Lung (tissue), 12 donors: ENCODE measurements around the gene FBXO9. TPM values are rescaled to one million over a fixed set of nuclear protein-coding genes. Genes with fewer than 3 reads are reported as not detected.
"Not testable (repeated sequence)": the region's sequence is repeated elsewhere in the genome, so short reads cannot be mapped to it uniquely, and the experiment has no call there.

Experiments used
- ATAC-seq: fragments of 200-7000 bp; cut with Tn5 transposase; one replicate; pipeline ENCODE4 v1.9.1; 2020; ENCODE audit warnings: moderate number of reproducible peaks; ENCODE audit not compliant: insufficient read depth, low FRiP score
- DNase-seq, 3 donors: peaks; one replicate each; pipeline ENCODE4 v3.0.0-alpha.2; 2013 to 2017
- H3K27ac ChIP-seq, 2 donors: one replicate each; pipeline ENCODE4 v1.5.1; 2013; ENCODE audit warnings: mild to moderate bottlenecking in 2 of 2, moderate library complexity in 2 of 2, control low read depth in 1 of 2, inconsistent platforms in 1 of 2, low read depth in 1 of 2, low read length in 1 of 2
- H3K27me3 ChIP-seq, 3 donors: one replicate each; pipeline ENCODE4 v1.5.1; 2013; ENCODE audit warnings: low read length in 2 of 3; ENCODE audit not compliant: control insufficient read depth in 3 of 3, insufficient read depth in 3 of 3
- H3K36me3 ChIP-seq, 4 donors: one replicate each; pipeline ENCODE4 v1.5.1; 2013; ENCODE audit warnings: low read length in 4 of 4, mild to moderate bottlenecking in 1 of 4, moderate library complexity in 1 of 4; ENCODE audit not compliant: control insufficient read depth in 4 of 4, insufficient read depth in 4 of 4
- H3K4me1 ChIP-seq, 5 donors: one replicate each; pipeline ENCODE4 v1.5.1; 2013; ENCODE audit warnings: low read length in 5 of 5, mild to moderate bottlenecking in 2 of 5, moderate library complexity in 1 of 5; ENCODE audit not compliant: control insufficient read depth in 5 of 5, insufficient read depth in 5 of 5
- H3K4me3 ChIP-seq: one replicate; pipeline ENCODE4 v1.5.1; 2013; ENCODE audit warnings: mild to moderate bottlenecking, control low read depth, moderate library complexity
- H3K9ac ChIP-seq, 2 donors: one replicate each; pipeline ENCODE4 v1.5.1; 2013; ENCODE audit warnings: low read length in 2 of 2, control low read depth in 1 of 2; ENCODE audit not compliant: insufficient read depth in 1 of 2
- H3K9me3 ChIP-seq, 4 donors: one replicate each; pipeline ENCODE4 v1.5.1; 2013; ENCODE audit warnings: low read length in 3 of 4, mild to moderate bottlenecking in 1 of 4, moderate library complexity in 1 of 4; ENCODE audit not compliant: control insufficient read depth in 4 of 4, insufficient read depth in 3 of 4
- WGBS, 2 donors: extraction: QIAGEN DNeasy Blood & Tissue Kit; methylation state at CpG; one replicate each; pipeline ENCODE4 v1.1.7; 2013; 5-methylcytosine and 5-hydroxymethylcytosine counted together
- polyA plus RNA-seq, 2 donors: library from polyadenylated mRNA; stranded (reverse); fragments of 200-250 nt; gene quantifications; one replicate each; pipeline ENCODE4 v1.2.1, GENCODE V29; 2013
- total RNA-seq, 2 donors: library from RNA; depleted of rRNA in 1 of 2; stranded (reverse); fragments of >200 nt in 1 of 2; gene quantifications; one replicate each; pipeline ENCODE4 v1.2.1, GENCODE V29; 2014 to 2021
- TF ChIP-seq, protein P1 (sequence below): IDR thresholded peaks from 2 replicates; pipeline ENCODE4 v1.5.1; 2012; ENCODE audit warnings: mild to moderate bottlenecking; ENCODE audit errors: control extremely low read depth, extremely low read depth
- donor health status: control.
- donor health status: control.
- donor health status: Bipolar disorder and iron deficiency.
- donor health status: healthy.
- donor health status: DM: yes; HTN: yes; CAD: no.

FBXO9 gene
- total and polyA plus RNA-seq, 4 donors: 26.0 to 117 (median 70.7) TPM

DNA sequence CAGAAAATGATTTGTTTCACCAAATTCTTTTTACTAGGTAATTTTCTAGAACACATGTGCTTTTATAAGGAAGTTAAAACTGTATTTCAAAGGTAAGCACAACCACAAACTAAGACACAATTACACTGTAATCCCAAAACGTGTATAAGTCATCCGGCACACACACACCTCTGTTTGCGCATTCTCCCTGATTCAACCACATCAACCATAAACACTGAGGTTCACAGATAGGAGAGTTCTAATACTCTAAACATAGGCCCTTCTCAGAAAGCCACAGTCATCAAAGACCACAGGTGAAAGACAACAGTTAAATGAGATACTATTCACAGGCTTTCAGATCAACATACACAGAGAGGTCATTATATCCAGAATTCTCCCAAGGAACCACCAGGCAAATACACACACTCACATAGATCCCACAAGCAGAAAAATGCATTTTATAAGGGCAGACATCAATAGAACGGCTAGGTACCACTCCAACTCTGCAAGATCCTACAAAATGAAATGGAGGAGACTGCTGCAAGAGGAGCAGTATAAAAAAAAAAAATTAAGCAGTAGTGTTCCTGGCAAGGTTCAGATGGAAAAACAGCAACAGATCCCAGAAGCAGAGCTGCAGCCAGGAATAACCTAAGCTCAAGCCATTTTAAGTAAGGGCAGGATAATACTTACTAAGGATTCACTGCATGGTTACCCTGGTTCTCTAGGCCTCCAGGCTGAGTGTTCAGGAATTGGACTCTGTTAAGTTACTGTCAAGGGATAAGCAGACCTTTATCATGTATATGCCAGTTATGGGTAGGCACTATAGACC is 6.6 kb upstream of the FBXO9 start:
- Histone ChIP-seq H3K9me3 (no peaks in the 10 kb centered on the region), H3K4me1 (peaks cover 6 to 37% (median 21%) of the 10 kb centered on the region in 5 donors), H3K9ac (no peak overlapping the region), H3K36me3 (peaks cover 0 to 6% (median 2%) of the 10 kb centered on the region in 4 donors), H3K27me3 (no peaks in the 10 kb centered on the region), H3K4me3 (no peak overlapping the region), H3K27ac (peak overlapping the region in 1 of 2 donors; percentile 56)
- TF ChIP-seq, protein P1, sequence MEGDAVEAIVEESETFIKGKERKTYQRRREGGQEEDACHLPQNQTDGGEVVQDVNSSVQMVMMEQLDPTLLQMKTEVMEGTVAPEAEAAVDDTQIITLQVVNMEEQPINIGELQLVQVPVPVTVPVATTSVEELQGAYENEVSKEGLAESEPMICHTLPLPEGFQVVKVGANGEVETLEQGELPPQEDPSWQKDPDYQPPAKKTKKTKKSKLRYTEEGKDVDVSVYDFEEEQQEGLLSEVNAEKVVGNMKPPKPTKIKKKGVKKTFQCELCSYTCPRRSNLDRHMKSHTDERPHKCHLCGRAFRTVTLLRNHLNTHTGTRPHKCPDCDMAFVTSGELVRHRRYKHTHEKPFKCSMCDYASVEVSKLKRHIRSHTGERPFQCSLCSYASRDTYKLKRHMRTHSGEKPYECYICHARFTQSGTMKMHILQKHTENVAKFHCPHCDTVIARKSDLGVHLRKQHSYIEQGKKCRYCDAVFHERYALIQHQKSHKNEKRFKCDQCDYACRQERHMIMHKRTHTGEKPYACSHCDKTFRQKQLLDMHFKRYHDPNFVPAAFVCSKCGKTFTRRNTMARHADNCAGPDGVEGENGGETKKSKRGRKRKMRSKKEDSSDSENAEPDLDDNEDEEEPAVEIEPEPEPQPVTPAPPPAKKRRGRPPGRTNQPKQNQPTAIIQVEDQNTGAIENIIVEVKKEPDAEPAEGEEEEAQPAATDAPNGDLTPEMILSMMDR: no peak
- ATAC-seq: no peak
- DNase-seq: peak in 1 of 3 donors; percentile 24
- 90 to 91% methylated on average over 4 of the region's 4 CpGs for WGBS, 2 donors

DNA sequence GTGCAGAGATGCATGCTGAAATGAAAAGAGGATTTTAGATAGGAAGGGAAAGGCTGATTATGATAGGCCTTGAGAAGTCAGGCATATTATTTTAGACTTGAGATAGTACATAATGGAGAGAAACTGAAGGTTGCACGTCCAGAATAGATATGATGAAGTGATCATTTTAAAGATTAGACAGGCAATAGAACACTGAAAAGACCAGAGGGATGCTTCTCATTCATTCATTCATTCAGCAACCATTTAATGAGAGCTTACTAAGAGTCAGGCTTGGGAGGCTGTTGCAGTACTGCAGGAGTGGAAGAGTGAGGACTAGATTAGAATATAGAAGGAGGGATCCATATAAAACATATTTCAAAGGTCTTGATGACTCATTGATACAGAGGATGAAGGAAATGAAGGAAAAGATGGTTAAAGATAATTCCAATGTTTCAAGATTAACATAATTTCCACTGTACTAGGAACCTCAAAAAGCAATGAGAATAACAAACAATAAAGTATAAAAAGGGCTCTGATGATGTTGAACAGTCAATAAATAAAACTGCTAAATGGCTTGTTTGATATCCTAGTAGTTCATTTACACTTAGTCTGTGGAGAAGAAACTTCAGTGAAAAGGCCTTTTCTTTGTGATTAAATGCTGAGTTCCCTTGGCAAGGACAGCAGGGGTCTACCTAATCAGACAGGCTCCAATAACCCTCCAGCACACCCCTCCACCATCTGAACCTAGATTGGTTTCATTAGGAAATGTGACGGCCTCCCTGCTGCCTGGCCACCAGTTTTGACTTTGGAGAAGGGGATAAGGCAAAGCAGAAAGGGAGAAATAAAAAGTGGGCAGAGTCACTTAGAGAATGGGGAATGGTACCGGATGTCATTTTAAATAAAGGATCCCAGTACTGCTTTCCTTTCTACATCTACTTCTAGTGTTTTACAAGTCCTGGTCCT is 5.3 kb upstream of the FBXO9 start:
- Histone ChIP-seq H3K27ac (peak overlapping the region; percentile 37 to 58), H3K27me3 (no peaks in the 10 kb centered on the region), H3K9ac (peak overlapping the region in 1 of 2 donors; percentile 84), H3K9me3 (no peaks in the 10 kb centered on the region), H3K36me3 (peaks cover 0 to 6% (median 2%) of the 10 kb centered on the region in 4 donors), H3K4me3 (peak overlapping the region; percentile 14), H3K4me1 (peaks cover 2 to 37% (median 19%) of the 10 kb centered on the region in 5 donors)
- ATAC-seq (no peak), DNase-seq (peak in 2 of 3 donors; percentile 44 to 49)
- 48 to 61% methylated on average over 3 of the region's 3 CpGs for WGBS, 2 donors
- TF ChIP-seq, protein P1: no peak

DNA sequence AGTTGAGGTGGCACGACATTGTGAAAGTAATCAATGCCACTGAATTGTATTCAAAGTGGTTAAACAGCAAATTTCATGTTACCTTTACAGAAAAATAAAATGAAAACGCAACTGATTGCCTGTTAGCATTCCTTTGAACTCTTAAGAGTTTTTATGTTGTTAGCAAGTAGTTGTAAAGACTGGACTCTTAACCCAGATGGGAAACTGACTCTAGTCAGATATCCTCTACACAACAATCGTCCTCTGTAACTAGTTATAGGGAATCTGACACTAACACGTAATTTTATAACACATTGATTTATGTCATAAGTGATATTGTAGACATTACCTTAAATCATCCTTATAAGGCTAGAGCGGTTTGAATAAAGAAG is 3.0 kb upstream of the FBXO9 start:
- Histone ChIP-seq H3K9me3 (no peaks in the 10 kb centered on the region), H3K27ac (peak overlapping the region; percentile 91 to 97), H3K9ac (peak overlapping the region; percentile 70 to 97), H3K4me1 (peaks cover 2 to 33% (median 18%) of the 10 kb centered on the region in 5 donors), H3K36me3 (peaks cover 0 to 6% (median 2%) of the 10 kb centered on the region in 4 donors), H3K4me3 (no peak overlapping the region), H3K27me3 (no peaks in the 10 kb centered on the region)
- WGBS, 2 donors: 21 to 32% methylated on average over 5 of the region's 5 CpGs
- ATAC-seq (no peak), DNase-seq (peak in 1 of 3 donors; percentile 35)
- TF ChIP-seq, protein P1: no peak

DNA sequence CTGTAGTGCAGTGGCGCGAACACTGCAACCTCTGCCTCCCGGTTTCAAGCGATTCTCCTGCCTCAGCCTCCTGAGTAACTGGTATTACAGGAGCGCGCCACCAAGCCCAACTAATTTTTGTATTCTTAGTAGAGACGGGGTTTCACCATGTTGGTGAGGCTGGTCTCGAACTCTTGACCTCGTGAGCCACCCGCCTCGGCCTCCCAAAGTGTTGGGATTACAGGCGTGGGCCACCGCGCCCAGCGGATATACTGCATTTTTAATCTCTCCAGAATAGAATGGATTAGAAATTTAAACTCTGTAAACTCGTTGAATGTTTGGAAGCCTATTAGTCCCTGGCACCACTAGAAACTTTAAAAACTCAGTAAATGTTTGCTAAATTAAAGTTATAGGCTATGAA is 949 bp upstream of the FBXO9 start:
- H3K4me3 ChIP-seq, H3K27me3 ChIP-seq, H3K9ac ChIP-seq, DNase-seq, H3K36me3 ChIP-seq, H3K9me3 ChIP-seq, H3K27ac ChIP-seq, ATAC-seq: not testable (repeated sequence)
- peaks cover 2 to 36% (median 14%) of the 10 kb centered on the region in 5 donors for H3K4me1 ChIP-seq
- whole genome bisulfite sequencing, 2 donors: 70 to 75% methylated on average over 16 of the region's 16 CpGs
